HUES64 (cell line): ENCODE data around the gene GDF15.

Experiments
- H3K27ac ChIP-seq: 2 replicates; pipeline ENCODE4 v1.7.0; 2013; ENCODE audit warnings: low read depth, low read length, inconsistent platforms
- H3K27me3 ChIP-seq: 2 replicates; pipeline ENCODE4 v1.6.1; 2013; ENCODE audit warnings: mild to moderate bottlenecking, low read length; ENCODE audit not compliant: insufficient read depth
- H3K36me3 ChIP-seq: 2 replicates; pipeline ENCODE4 v1.6.1; 2013; ENCODE audit warnings: mild to moderate bottlenecking, low read length; ENCODE audit not compliant: insufficient read depth
- H3K4me1 ChIP-seq: 2 replicates; pipeline ENCODE4 v1.6.1; 2013; ENCODE audit warnings: mild to moderate bottlenecking, low read length, moderate library complexity; ENCODE audit not compliant: insufficient read depth
- H3K4me3 ChIP-seq: 2 replicates; pipeline ENCODE4 v1.5.1; 2013; ENCODE audit warnings: mild to moderate bottlenecking, low read length, moderate library complexity
- H3K9ac ChIP-seq: 2 replicates; pipeline ENCODE4 v1.6.1; 2013; ENCODE audit warnings: mild to moderate bottlenecking, low read depth, low read length
- H3K9me3 ChIP-seq: 2 replicates; pipeline ENCODE4 v1.6.1; 2013; ENCODE audit warnings: low read depth, low read length; ENCODE audit not compliant: insufficient read depth
- WGBS: fragments of 150-250, 120-280 bp; methylation state at CpG from one replicate; pipeline ENCODE4 v1.1.7; 2013; ENCODE audit warnings: missing lambda C conversion rate; 5-methylcytosine and 5-hydroxymethylcytosine counted together

Gene GDF15

GRCh38 chr19:18385359-18385674, 641 bp upstream of the GDF15 start:
- Histone ChIP-seq H3K4me3 (no peak overlapping the region), H3K36me3 (no peaks in the 10 kb centered on the region), H3K9me3 (no peaks in the 10 kb centered on the region), H3K4me1 (peaks cover 6% of the 10 kb centered on the region; the same call in 1 of the 2 replicates), H3K27me3 (peaks cover 25% of the 10 kb centered on the region), H3K9ac (no peak overlapping the region), H3K27ac (no peak overlapping the region)
- 93% methylated on average over 3 of the region's 3 CpGs for WGBS

- H3K36me3 ChIP-seq = no peaks in the 10 kb centered on the region
- H3K4me1 ChIP-seq = peaks cover 6% of the 10 kb centered on the region; the same call in 1 of the 2 replicates
- peak overlapping the region; percentile 34 for H3K4me3 ChIP-seq
- no peaks in the 10 kb centered on the region for H3K9me3 ChIP-seq
- peaks cover 25% of the 10 kb centered on the region for H3K27me3 ChIP-seq
- WGBS = 88% methylated on average over 14 of the region's 14 CpGs
- no peak overlapping the region for H3K9ac ChIP-seq
- no peak overlapping the region for H3K27ac ChIP-seq
Measured at GRCh38 chr19:18386543-18387271, 749 bp downstream of the GDF15 start.

- no peak overlapping the region; the same call in 1 of the 2 replicates for H3K9ac ChIP-seq
- peak overlapping the region; percentile 38 for H3K4me3 ChIP-seq
- no peaks in the 10 kb centered on the region for H3K9me3 ChIP-seq
- no peaks in the 10 kb centered on the region for H3K36me3 ChIP-seq
- H3K27ac ChIP-seq = no peak overlapping the region
- WGBS = 27% methylated on average over 86 of the region's 86 CpGs
- H3K27me3 ChIP-seq = peaks cover 25% of the 10 kb centered on the region
- peaks cover 6% of the 10 kb centered on the region; the same call in 1 of the 2 replicates for H3K4me1 ChIP-seq
Measured at GRCh38 chr19:18388100-18388959, 2.4 kb downstream of the GDF15 start.

GRCh38 chr19:18388960-18389725, 3.2 kb downstream of the GDF15 start:
- Histone ChIP-seq H3K9ac (no peak overlapping the region), H3K4me1 (peaks cover 6% of the 10 kb centered on the region; the same call in 1 of the 2 replicates), H3K27me3 (peaks cover 25% of the 10 kb centered on the region), H3K27ac (no peak overlapping the region), H3K36me3 (no peaks in the 10 kb centered on the region), H3K9me3 (no peaks in the 10 kb centered on the region), H3K4me3 (no peak overlapping the region)
- WGBS = 91% methylated on average over 12 of the region's 13 CpGs

GRCh38 chr19:18389726-18390064, 3.7 kb downstream of the GDF15 start:
- no peak overlapping the region for H3K4me3 ChIP-seq
- H3K4me1 ChIP-seq = peaks cover 6% of the 10 kb centered on the region; the same call in 1 of the 2 replicates
- no peak overlapping the region for H3K27ac ChIP-seq
- H3K9ac ChIP-seq = no peak overlapping the region
- H3K36me3 ChIP-seq = no peaks in the 10 kb centered on the region
- H3K27me3 ChIP-seq = peaks cover 25% of the 10 kb centered on the region
- H3K9me3 ChIP-seq = no peaks in the 10 kb centered on the region

- H3K4me3 ChIP-seq = no peak overlapping the region
- 89% methylated on average over 6 of the region's 6 CpGs for WGBS
- no peaks in the 10 kb centered on the region for H3K36me3 ChIP-seq
- peaks cover 6% of the 10 kb centered on the region; the same call in 1 of the 2 replicates for H3K4me1 ChIP-seq
- no peaks in the 10 kb centered on the region for H3K9me3 ChIP-seq
- H3K9ac ChIP-seq = no peak overlapping the region
- peaks cover 25% of the 10 kb centered on the region for H3K27me3 ChIP-seq
- H3K27ac ChIP-seq = no peak overlapping the region
Measured at GRCh38 chr19:18390065-18390907, 4.3 kb downstream of the GDF15 start.

GRCh38 chr19:18391509-18392075, 5.6 kb downstream of the GDF15 start:
- no peaks in the 10 kb centered on the region for H3K36me3 ChIP-seq
- WGBS = 84% methylated on average over 7 of the region's 9 CpGs
- H3K4me3 ChIP-seq = no peak overlapping the region
- no peaks in the 10 kb centered on the region for H3K4me1 ChIP-seq
- no peak overlapping the region for H3K27ac ChIP-seq
- H3K9me3 ChIP-seq = no peaks in the 10 kb centered on the region
- H3K27me3 ChIP-seq = peaks cover 25% of the 10 kb centered on the region
- H3K9ac ChIP-seq = no peak overlapping the region

- no peaks in the 10 kb centered on the region for H3K36me3 ChIP-seq
- H3K27ac ChIP-seq = no peak overlapping the region
- H3K9me3 ChIP-seq = no peaks in the 10 kb centered on the region
- H3K9ac ChIP-seq = no peak overlapping the region
- 90% methylated on average over 11 of the region's 11 CpGs for WGBS
- no peaks in the 10 kb centered on the region for H3K4me1 ChIP-seq
- no peak overlapping the region for H3K4me3 ChIP-seq
- H3K27me3 ChIP-seq = peaks cover 18% of the 10 kb centered on the region
Measured at GRCh38 chr19:18392417-18392816, 6.5 kb downstream of the GDF15 start.

- no peak overlapping the region for H3K4me3 ChIP-seq
- H3K9ac ChIP-seq = no peak overlapping the region
- H3K36me3 ChIP-seq = no peaks in the 10 kb centered on the region
- no peaks in the 10 kb centered on the region for H3K9me3 ChIP-seq
- H3K27me3 ChIP-seq = peaks cover 13% of the 10 kb centered on the region
- H3K27ac ChIP-seq = no peak overlapping the region
- no peaks in the 10 kb centered on the region for H3K4me1 ChIP-seq
- WGBS = 92% methylated on average over 4 of the region's 5 CpGs
Measured at GRCh38 chr19:18392926-18393325, 7.0 kb downstream of the GDF15 start.

GRCh38 chr19:18393836-18394235, 7.9 kb downstream of the GDF15 start:
- no peak overlapping the region for H3K27ac ChIP-seq
- no peak overlapping the region for H3K9ac ChIP-seq
- H3K36me3 ChIP-seq = no peaks in the 10 kb centered on the region
- H3K27me3 ChIP-seq = peaks cover 4% of the 10 kb centered on the region
- no peak overlapping the region for H3K4me3 ChIP-seq
- WGBS = 92% methylated on average over 7 of the region's 7 CpGs
- no peaks in the 10 kb centered on the region for H3K9me3 ChIP-seq
- H3K4me1 ChIP-seq = no peaks in the 10 kb centered on the region
